ENCODE data around the gene SERTAD4.
A peak's percentile ranks its signal among the peaks of the same experiment; 100 is the strongest.

Gene SERTAD4

GRCh38 chr1:210234329-210234757, 1.7 kb downstream of the SERTAD4 start:
- no peak for DNase-seq
- Mint-ChIP-seq H3K27me3 (ENCODE audit: low read depth, poor library complexity) (peaks cover 75% of the 10 kb centered on the region), H3K9me3 (no peaks in the 10 kb centered on the region), H3K36me3 (ENCODE audit: low read depth) (no peaks in the 10 kb centered on the region), H3K4me1 (peaks cover 48% of the 10 kb centered on the region), H3K4me3 (peak overlapping the region; percentile 72), H3K27ac (no peak overlapping the region)
- TF ChIP-seq CTCF (IDR thresholded peaks at IDR 0.05): no peak

GRCh38 chr1:210235363-210236053, 2.9 kb downstream of the SERTAD4 start:
- Mint-ChIP-seq H3K4me1 (peaks cover 60% of the 10 kb centered on the region), H3K27me3 (ENCODE audit: low read depth, poor library complexity) (peaks cover 73% of the 10 kb centered on the region), H3K36me3 (ENCODE audit: low read depth) (no peaks in the 10 kb centered on the region), H3K27ac (no peak overlapping the region), H3K9me3 (no peaks in the 10 kb centered on the region), H3K4me3 (peak overlapping the region; percentile 56)
- TF ChIP-seq CTCF (IDR thresholded peaks at IDR 0.05): no peak
- no peak for DNase-seq

- H3K9me3 Mint-ChIP-seq: no peaks in the 10 kb centered on the region
- no peak overlapping the region for H3K27ac Mint-ChIP-seq
- H3K4me3 Mint-ChIP-seq: no peak overlapping the region
- no peaks in the 10 kb centered on the region for H3K36me3 Mint-ChIP-seq (ENCODE audit: low read depth)
- no peak for DNase-seq
- peaks cover 71% of the 10 kb centered on the region for H3K27me3 Mint-ChIP-seq (ENCODE audit: low read depth, poor library complexity)
- no peak for TF ChIP-seq CTCF (IDR thresholded peaks at IDR 0.05)
- H3K4me1 Mint-ChIP-seq: peaks cover 61% of the 10 kb centered on the region
Observed at GRCh38 chr1:210236386-210236839, 3.8 kb downstream of the SERTAD4 start.

GRCh38 chr1:210236840-210237409, 4.3 kb downstream of the SERTAD4 start:
- Mint-ChIP-seq H3K36me3 (ENCODE audit: low read depth) (no peaks in the 10 kb centered on the region), H3K4me3 (peak overlapping the region; percentile 63), H3K27me3 (ENCODE audit: low read depth, poor library complexity) (peaks cover 71% of the 10 kb centered on the region), H3K4me1 (peaks cover 57% of the 10 kb centered on the region), H3K9me3 (no peaks in the 10 kb centered on the region), H3K27ac (peak overlapping the region; percentile 81)
- no peak for TF ChIP-seq CTCF (IDR thresholded peaks at IDR 0.05)
- DNase-seq: no peak

GRCh38 chr1:210237479-210237878, 4.9 kb downstream of the SERTAD4 start:
- no peak for DNase-seq
- no peak for TF ChIP-seq CTCF (IDR thresholded peaks at IDR 0.05)
- H3K27ac Mint-ChIP-seq: no peak overlapping the region
- H3K9me3 Mint-ChIP-seq: no peaks in the 10 kb centered on the region
- no peaks in the 10 kb centered on the region for H3K36me3 Mint-ChIP-seq (ENCODE audit: low read depth)
- H3K4me1 Mint-ChIP-seq: peaks cover 52% of the 10 kb centered on the region
- peaks cover 70% of the 10 kb centered on the region for H3K27me3 Mint-ChIP-seq (ENCODE audit: low read depth, poor library complexity)
- H3K4me3 Mint-ChIP-seq: peak overlapping the region; percentile 63

- no peak overlapping the region for H3K4me3 Mint-ChIP-seq
- peaks cover 71% of the 10 kb centered on the region for H3K27me3 Mint-ChIP-seq (ENCODE audit: low read depth, poor library complexity)
- H3K27ac Mint-ChIP-seq: no peak overlapping the region
Observed at GRCh38 chr1:210237981-210238380, 5.4 kb downstream of the SERTAD4 start.

More at GRCh38 chr1:210237981-210238380, 5.4 kb downstream of the SERTAD4 start:
- Mint-ChIP-seq H3K4me1 (peaks cover 52% of the 10 kb centered on the region), H3K36me3 (ENCODE audit: low read depth) (no peaks in the 10 kb centered on the region), H3K9me3 (no peaks in the 10 kb centered on the region)
- no peak for TF ChIP-seq CTCF (IDR thresholded peaks at IDR 0.05)
- no peak for DNase-seq
